Midbrain (tissue), 1 donor: Measurements from ENCODE around the gene FANK1.
A peak's percentile ranks its signal among the peaks of the same experiment; 100 is the strongest.
"Not testable (repeated sequence)": the region's sequence is repeated elsewhere in the genome, so short reads cannot be mapped to it uniquely, and the experiment has no call there.

Experiments
- DNase-seq: peaks from one replicate; lab custom pipeline; 2025; lab: John Stamatoyannopoulos, UW

The FANK1 gene

DNA sequence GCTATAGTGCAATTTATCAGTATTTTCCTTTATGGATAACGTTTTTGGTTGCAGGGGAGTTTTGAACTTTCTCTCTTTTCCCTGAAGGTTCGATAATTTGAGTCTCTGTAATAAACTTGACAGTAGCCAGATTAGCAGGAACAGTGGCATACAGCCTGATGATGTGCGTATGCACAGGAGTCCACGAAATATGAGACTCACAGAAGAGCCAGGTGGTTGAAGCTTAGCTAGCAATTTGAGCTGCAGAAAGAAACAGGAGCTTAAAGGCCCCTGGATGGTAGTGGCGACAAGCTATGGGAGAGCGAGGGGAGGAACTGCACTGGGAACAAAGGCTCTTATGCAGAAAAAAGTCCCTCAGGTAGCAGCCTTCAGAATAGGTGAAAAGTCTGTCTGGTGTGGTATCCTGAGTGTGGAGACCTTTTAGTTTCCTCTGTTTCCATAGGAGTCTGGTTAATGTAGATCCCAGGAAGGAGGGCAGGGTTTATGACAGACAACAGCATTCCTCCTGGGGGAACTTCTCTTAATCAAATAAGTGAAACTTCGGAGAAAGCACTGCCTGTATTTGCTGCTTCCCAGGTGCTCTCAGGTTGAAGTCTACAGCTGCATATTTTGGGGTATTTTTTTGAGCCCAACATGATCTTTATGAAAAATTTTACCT, 32.7 kb downstream of the FANK1 start:
- DNase-seq, result no peak

DNA sequence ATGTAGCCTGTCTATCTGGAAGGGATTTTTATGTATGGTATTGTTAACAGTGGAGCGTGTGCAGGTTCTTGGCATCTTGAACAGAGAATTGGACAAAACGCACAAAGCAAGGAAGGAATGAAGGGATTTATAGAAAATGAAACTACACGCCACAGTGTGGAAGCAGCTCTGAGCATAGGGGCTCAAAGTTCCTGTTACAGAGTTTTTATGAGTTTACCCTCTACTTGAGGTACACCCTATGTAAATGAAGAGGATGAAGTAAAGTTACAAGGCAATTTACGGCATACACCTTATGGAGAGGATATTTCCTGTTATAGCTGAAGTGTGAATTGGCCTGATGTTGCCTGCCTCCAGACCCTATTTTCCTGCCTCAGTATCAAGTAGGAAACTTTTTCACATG, 33.3 kb downstream of the FANK1 start:
- no peak for DNase-seq

DNA sequence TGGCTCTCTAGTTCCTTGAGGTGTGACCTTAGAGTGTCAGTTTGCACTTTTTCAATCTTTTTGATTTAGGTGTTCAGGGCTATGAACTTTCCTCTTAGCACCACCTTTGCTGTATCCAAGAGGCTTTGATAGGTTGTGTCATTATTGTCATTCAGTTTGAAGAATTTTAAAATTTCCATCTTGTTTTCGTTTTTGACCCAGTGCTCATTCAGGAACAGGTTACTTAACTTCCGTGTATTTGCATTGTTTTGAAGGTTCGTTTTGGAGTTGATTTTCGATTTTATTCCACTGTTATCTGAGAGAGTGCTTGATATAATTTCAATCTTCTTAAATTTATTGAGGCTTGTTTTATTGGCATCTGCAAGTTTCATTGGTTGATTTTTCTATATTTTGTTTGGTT, 37.3 kb downstream of the FANK1 start:
- DNase-seq, result no peak

DNA sequence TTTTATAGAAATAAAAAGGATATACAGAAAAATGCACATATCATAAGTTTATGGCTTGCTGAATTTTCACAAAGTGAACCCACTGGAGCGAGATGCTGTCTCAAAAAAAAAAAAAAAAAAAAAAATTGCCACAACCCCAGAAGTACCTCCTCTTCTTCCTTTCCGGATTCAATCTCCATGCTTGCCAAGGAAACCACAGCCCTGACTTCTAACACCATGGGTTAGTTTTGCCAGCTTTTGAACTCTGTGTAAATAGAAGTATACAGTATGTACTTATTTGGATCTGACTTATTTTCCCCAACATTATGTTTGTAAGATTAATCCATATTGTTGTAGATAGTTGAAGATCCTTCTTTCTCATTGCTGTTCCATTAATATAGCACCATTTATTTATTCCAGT, 40.0 kb downstream of the FANK1 start:
- no peak for DNase-seq

DNA sequence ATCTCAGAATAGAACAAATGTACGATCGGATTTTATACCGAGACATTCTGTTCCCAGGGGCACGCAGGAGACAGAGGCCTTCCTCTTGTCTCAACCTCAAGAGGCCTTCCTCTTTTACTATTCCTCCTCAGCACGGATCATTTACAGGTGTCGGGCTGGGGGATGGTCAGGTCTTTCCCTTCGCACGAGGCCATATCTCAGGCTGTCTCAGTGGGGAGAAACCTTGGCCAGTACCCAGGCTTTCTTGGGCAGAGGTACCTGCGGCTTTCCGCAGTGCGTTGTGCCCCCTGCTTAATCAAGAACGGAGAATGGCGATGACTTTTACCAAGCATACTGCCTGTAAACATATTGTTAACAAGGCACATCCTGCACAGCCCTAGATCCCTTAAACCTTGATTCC, 44.2 kb downstream of the FANK1 start:
- DNase-seq, result no peak

DNA sequence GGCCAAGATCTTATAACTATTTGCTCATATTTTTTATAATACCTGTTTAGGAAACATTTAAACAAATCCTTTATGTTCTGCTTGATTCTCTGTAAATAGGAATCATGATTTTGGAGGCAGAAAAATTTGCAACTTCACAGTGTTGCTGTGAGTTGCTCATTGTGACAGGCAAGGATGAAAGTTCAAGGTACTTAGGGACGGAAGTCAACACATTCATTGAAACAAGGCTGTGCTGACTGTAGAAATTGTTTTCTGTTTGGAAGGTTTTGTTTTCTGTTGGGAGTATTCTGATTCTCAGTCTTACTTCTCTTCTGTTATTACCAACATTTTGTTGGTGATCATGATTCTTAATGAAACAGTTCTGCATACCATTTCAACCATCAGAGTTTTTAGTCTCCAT, 54.9 kb downstream of the FANK1 start:
- DNase-seq, result no peak

DNA sequence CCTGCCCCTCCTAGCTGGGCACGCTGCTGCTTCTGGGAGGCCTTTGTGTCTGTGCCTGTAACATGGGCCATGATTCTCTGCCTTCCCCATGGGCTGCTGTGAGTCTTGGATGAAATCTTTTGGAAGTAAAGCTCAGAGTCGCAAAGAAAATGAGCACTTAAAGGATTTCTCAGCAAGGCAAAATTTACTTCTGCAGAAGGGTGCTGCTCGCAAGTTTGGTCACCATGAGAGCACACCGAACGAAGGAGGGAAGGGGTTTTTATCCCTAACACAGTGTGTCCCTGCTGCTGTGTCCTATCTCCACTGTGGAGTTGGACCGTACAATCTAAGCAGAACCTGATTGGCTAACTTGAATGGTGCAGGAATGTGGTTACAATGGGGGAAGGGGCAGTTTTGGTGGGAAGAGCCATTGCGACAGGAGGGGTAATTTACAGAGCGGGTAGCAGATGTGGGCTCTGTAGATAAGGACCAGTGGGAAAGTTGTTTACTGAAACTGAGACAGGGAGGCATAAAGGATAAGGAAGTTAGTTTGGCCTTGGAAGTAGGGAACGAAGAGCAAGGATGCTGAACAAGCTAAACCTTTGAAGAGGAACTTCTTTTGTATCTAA, 57.5 kb downstream of the FANK1 start:
- DNase-seq, result no peak

DNA sequence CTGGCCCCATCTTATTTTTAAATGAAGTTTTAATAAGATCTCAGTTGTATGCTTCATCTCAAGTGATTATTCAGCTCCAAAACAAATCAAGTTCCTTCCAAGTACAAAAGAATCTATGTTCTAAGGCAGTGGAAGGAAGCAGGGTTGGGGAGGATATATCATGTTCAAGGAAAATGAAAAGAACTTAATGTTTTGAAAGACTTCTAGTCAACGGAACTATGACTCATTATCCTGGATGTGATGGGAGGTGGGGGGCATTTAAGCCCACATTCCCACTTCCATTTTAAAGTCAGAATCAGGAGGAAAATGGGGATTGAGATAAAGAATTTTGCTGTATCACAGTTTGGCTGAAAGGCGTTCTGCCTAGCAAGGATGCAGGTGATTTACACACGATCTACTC, 59.4 kb downstream of the FANK1 start:
- DNase-seq, result no peak

DNA sequence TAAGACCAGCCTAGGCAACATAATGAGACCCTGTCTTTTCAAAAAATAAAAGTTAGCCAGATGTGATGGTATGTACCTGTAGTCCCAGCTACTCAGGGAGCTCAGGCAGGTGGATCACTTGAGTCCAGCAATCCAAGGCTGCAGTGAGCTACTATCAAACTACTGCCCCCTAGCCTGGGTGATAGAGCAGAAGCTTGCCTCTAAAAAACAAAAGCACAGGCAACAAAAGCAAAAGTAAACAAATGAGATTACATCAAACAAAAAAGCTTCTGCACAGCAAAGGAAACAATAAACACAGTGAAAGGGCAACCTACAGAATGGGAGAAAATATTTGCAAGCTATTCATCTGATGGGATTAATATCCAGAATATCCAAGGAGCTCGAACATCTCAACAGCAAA, 65.4 kb downstream of the FANK1 start:
- DNase-seq, result no peak

DNA sequence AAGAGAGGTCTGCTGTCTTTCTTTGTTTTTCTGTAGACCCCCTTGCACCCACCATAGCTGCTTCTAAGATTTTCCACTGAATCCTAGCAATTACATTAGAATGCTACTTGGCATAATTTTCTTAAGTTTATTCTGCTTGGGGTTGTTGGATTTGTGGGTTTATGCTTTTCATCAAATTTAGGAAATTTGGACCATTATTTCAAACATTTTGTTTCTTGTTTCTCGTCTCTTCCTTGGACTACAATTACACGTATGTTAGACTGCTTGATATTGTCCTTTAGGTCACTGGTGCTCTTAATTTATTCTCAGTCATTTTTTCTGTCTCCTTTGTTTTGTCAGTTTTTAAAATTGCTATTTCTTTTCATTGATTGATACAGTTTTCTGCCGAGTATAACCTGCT, 65.8 kb downstream of the FANK1 start:
- DNase-seq, result no peak

DNA sequence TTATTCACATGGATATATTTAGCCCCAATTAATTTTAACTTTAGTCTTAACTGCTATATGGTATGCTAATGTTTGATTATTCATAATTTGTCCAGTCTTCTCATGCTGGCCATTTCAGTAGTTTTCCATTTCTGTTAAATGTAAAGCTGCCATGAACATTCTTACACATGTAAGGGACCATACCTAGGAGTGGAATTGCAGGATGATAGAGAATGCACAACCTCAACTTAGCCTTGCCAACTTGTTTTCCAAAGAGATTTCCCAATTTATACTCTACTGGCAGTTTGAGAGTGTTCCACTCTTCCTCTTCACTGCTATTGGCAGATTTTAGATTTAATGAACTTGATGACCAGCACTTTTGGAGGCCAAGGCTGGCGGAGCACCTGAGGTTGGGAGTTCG, 68.2 kb downstream of the FANK1 start:
- DNase-seq, result no peak

DNA sequence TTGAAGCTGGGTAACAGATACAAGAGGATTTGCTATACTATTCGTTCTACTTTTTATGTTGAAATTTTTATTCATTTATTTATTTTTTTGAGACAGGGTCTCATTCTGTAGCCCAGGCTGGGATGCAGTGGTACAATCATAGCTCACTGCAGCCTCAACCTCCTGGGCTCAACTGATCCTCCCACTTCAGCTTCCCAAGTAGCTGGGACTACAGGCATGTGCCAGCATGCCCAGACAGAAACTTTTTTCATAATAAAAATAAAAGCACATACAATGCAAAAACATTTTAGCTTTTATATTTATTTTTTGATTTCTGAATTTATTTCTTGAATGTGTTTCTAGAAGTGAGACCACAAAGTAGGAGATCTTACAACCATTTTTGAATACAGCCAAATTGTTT, 71.2 kb downstream of the FANK1 start:
- no peak for DNase-seq

DNA sequence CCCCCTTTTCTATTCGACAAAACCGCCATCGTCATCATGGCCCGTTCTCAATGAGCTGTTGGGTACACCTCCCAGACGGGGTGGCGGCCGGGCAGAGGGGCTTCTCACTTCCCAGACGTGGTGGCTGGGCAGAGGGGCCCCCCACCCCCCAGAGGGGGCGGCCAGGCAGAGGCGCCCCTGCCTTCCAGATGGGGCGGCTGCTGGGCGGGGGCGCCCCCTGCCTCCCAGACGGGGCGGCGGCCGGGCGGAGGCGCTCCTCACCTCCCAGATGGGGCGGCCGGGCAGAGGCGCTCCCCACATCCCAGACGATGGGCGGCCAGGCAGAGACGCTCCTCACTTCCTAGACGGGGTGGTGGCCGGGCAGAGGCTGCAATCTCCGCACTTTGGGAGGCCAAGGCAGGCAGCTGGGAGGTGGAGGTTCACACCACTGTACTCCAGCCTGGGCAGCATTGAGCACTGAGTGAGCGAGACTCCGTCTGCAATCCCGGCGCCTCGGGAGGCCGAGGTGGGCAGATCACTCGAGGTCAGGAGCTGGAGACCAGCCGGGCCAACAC, 73.8 kb downstream of the FANK1 start:
- DNase-seq, result not testable (repeated sequence)

DNA sequence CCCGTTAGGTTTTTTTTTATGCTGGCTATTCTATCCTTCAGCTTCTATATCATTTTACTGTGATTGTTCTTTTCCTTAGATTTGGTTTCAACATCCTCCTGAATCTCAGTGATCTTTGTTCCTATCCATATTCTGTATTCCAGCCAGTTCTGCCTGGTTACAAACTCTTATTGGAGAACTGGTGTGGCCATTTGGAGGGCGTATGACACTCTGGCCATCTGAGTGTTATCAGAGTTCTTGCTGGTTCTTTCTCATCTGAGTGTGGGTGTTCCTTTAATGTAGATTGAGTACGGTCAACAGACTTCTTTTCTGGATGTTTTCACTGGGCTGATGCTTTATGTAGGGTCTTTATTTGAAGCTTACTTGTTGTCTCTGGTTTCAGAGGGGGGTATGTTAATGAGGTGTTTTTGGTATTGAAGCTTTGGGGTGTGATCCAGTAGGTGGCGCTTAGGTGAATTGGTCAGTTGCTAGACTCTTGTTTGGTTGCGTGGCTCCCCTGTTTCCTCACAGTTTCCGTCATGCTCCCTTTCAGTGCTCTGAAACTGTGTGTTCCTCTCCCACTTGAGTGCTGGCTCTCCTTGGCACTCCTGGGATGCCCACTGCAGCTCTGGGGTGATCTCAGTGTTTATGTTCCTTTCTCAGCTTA, 80.7 kb downstream of the FANK1 start:
- no peak for DNase-seq

DNA sequence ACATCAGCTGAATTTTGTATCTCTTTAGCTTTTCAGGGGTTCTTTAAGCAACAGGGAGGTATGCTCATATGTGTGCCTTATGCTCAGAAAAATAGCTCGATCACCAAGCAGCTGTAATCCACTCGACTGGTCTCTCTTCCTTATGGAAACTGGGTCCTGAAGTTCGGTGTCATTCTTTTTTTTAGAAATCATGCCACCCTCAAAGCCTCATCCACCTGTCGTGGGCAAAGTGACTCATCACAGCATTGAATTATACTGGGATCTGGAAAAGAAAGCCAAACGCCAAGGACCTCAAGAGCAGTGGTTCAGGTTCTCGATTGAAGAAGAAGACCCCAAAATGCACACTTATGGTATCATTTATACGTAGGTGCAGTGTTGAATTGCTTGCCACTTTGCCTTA, 83.6 kb downstream of the FANK1 start:
- DNase-seq, result no peak

DNA sequence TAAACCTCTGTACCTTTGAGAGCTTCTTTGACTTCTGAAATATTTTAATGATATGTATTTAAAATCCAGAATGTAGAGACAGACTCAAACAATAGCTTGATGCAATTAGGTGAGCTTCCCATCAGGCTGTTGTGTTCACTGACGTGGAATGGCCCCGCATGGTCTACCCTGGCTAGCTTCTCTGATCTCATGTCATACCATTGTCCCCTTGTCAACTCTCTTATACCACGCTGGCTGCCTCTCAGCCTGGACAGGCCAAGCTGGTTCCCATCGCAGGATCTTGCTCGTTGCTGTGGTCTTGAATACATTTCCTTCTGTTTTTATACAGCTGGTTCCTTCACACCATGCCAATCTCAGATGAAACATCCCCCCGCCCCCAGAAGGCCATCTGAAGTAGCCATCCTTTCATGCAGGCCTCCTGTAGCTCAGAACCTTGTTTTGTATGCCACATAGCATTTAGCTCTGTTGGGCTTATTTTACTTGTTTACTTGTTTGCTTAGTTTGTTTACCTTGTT, 84.2 kb downstream of the FANK1 start:
- no peak for DNase-seq

DNA sequence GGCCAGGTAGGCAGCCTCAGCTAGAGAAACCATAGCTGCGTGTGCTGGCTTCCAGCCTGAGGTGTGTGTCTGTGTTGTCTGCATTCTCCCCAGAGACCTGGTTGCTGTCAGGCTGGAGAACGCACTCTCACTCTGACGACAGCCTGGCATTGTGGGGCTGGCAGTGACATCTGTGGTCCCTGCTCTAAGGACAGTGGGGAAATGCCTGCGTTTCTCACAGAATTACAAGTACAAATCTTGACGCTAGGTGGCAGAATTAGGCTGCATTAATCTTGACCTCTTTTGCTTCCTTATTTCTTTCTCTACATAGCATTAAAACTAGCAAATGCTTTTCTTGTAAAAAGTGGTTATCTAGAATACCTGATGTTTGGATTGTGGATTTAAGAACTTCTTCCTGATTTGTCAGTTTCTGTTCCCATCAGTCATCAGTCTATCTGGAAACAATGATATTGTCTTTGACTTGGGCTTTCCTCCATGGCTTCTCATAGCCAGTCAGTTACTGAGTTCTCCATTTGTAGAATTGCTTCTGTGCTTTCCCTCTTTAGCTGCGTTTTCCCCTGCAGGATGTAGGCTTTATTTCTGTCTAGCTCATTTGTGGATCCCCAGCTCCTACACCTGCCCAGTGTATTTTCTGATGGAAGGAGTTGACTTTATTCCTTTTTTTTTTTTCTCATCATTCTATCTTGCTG, 86.0 kb downstream of the FANK1 start:
- DNase-seq, result peak; percentile 84

DNA sequence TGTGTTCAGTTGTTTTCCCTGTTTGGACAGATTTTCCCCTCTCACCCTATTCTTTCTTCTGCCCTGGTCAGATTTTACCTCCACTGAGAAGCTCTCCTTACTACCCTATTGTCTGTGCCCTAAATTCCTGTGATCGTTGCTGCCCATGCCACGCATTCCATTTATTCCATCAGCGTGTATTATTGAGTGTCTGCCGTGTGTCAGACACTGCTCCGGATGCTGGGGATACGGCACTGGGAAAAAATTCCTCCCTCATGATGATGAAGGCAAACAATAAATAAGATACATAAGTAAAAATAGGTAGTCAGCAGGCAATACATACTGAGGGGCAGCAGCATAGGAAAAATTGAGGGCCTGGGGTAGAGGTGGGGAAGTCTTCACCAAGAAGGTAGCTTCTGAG, 86.8 kb downstream of the FANK1 start:
- DNase-seq, result no peak

DNA sequence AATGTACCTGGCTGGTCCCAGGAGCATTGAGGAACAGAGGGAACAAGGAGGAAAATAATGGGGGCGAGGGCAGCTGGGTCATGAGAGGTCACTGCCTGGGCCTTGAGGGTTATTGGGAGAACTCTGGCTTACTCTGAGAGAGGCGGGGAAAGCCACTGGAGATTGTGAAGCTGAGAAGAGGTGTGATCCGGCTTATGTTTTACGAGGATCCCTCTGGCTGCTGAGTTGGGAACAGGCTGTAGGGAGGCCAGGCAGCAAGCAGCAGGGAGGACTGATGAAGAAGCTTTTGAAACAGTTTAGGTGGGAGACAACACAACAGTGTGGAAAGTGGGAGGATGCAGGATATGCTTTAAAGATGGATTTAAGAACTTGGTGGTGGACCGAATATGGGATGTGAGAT, 87.3 kb downstream of the FANK1 start:
- DNase-seq, result no peak

DNA sequence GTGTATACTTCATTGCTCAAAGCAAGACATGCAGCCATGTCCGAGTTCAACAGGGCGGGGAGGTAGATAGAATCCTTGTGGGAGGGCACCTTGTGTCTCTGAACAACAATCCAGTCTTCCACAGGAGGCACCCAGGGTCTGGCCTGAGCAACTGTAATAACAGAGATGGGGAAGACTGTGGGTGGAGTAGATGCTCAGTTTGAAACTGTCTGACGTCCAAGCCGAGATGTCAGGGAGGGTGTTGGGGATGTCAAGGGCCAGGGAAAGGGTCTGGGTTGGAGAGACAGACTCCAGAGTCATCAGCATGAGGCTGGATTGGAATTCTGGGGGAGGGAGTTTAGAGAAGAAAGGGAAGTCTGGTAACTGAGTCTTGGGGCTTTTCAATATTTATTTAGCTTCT, 88.0 kb downstream of the FANK1 start:
- DNase-seq, result no peak

DNA sequence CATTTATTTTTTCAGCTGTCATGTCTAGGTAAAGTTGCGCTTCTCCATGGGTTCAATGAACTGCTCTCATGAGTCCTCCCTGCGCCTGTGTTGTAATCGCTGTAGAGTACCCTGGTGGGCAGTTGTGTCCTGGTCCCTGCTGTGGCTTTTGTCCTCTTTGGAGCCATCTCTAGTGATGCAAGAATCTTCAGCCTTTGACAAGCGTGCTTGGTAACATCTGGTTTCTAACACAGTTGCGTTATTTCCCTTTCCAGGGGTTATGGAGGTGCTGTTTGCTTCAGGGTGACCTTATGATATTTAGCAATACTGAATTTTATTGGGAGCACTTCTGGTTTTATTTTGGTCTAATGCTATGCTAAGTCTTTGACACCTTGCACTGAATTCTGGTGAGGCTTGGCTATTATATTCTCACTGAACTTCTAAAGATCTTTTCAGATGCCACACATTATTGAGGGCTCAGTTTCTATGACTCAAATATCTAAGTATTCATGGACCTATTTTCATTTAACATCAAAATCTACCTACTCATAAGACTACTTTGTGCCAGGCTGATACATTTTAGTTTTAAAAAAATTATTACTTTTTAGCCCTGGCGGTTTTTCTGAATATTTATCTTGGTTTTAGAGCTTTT, 88.6 kb downstream of the FANK1 start:
- no peak for DNase-seq

DNA sequence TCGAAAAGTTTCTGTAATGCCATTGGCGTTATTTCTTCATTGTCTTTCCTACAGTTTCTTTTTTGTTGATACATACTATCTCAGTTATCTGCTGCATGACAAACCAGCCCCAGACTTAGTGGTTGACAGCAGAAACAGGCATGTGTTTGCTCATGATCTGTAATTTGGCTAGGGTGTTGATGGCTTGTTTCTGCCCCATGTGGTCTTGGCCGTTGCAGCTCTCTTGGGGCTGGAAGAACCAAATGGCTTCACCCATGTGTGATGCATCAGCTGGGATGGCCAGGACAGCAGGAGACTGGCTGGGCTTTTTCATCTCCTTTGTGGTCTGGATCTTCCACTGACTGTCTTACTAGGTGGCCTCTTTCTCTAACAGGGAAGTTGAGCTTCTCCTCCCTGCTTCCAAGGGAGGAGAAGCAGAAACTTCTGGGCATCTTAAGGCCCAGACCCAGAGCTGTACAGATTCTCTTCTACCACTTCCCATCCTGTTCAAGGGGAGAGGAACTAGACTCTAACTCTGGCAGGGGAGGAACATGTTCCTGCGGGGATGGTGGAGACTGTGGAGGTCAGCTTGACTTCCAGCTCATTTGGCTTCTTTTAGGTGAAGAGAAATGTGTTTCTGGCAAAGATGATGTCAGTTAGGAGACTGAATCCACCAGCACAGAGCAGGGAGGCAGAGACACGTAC, 89.3 kb downstream of the FANK1 start:
- no peak for DNase-seq
